GM19043 (cell line): ENCODE data around the gene ACAP2.
A peak's percentile ranks its signal among the peaks of the same experiment; 100 is the strongest.
"Not testable (repeated sequence)": the region's sequence is repeated elsewhere in the genome, so short reads cannot be mapped to it uniquely, and the experiment has no call there.

Experiments
- ATAC-seq: cut with Tn5 transposase; IDR thresholded peaks from one replicate; pipeline ENCODE4 v1.9.1; 2021; ENCODE audit warnings: low read depth; ENCODE audit not compliant: unreplicated experiment

The ACAP2 gene

DNA sequence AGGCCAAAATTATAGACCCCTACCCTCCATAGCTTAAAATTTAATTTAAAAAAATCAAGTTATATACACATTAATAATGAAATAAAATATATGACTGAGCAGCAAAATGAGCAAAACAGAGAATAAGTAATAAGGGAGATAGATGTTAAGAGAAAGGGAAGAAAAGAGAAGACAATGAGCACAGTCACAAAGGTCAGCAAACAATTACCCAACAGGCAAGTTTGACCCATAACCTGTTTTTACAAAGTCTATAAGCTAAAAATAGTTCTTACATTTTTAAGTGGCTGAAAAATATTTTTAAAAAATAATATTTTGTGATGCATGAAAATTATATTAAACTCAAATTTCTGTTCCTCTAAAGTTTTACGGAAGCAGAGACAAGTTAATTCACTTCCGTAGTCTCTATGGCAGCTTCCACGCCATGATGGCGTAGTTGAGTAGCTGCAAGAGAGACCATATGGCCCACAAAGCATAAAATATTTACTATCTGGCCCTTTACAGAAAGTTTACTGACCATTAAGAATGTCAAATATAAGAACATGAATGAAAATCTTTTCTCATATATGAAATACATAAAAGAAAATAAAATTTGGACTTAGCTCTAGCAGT is 47.5 kb downstream of the ACAP2 start:
- ATAC-seq, result no peak

DNA sequence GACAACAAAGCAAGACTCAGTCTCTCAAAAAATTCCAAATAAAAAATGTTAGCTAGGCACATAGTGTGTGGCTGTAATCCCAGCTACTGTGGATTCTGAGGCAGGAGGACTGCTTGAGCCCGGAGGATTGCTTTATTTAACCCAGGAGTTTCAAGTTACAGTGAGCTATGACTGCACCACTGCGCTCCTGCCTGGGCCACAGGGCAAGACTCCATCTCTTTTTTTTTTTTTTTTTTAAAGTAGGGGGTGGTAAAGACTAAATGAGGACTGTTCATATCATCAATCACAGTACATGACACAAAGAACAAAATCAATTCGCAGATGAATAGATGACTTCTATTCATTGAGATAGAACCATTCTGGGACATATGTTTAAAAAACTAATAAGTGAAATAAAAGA is 48.1 kb downstream of the ACAP2 start:
- no peak for ATAC-seq

- ATAC-seq, result peak; percentile 72
These were observed 48.8 kb downstream of the ACAP2 start for GRCh38 chr3:195394024-195394423.

DNA sequence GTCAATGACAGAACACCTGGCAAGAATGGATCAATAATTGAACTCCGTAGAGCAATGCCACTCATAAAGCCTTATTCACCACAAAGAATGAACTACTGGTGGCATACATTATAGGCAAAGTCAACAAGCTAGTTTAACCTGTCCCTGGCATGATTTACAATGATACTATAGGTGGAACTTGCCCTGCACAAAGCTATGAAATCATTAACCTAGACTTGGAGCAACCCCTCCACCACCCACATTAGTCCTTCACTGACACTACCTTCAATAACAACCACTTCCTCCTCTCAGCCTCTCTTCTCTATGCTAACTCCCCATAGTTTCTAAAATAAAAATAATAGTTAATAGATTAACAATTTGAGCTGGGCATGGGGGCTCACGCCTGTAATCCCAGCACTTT is 54.4 kb downstream of the ACAP2 start:
- ATAC-seq, result no peak

- no peak for ATAC-seq
These were observed 56.1 kb downstream of the ACAP2 start for GRCh38 chr3:195386739-195387138.

DNA sequence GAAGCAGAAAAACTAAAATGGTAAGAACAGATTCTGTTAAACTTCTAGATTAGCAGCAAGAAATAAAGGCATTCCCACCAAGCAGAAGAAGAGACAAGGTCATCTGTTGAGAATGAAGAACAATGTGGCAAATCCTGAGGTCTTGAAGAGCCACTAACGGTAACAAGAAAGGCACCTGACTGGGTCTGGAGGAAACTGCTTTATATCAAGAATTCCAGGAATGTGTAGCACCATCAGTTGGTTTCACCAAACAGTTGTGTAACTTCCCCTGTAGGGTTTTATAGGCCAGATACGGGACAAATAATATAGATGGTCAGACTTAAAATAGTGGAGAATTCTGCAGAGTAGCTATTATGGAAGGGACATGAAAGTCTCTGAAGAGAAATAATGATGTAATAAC is 57.3 kb downstream of the ACAP2 start:
- ATAC-seq, result no peak

- ATAC-seq, result no peak
These were observed 57.9 kb downstream of the ACAP2 start for GRCh38 chr3:195384952-195385351.

DNA sequence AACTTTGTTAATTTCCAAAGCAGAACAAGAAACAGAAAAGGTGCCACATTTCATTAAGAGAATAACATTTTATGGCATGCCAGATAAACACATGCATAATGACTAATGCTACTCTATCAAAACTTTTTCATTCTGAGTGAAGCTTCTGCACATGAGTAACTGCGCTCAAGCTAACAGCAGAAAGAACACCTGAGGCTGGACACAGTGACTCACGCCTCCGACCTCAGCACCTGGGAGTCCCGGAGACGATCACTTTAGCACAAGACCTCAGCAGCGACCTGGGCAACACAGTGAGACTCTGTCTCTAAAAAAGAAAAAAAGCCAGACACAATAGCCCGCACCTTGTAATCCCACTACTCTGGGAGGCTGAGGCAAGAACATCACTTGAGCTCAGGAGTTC is 70.6 kb downstream of the ACAP2 start:
- no peak for ATAC-seq

GRCh38 chr3:195366200-195366925 is 76.5 kb downstream of the ACAP2 start:
- no peak for ATAC-seq

DNA sequence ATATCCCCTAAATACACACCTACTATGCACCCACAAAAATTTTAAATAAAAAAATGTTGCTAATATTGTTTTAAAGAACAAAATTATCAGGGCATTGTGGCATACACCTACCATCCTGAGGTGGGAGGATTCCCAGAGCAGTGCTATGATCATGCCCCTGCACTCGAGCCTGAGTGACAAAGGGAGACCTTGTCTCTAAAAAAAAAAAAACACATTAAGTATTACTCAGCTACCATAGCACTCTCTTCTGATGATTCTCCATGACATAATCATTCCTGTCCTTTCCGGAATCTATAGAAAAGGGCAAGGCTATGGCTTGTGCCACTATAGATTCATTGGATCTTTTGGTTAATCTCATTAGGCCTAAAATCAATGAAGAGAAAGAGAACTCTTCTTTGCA is 77.4 kb downstream of the ACAP2 start:
- no peak for ATAC-seq

GRCh38 chr3:195357797-195358196 is 85.0 kb downstream of the ACAP2 start:
- ATAC-seq, result not testable (repeated sequence)

DNA sequence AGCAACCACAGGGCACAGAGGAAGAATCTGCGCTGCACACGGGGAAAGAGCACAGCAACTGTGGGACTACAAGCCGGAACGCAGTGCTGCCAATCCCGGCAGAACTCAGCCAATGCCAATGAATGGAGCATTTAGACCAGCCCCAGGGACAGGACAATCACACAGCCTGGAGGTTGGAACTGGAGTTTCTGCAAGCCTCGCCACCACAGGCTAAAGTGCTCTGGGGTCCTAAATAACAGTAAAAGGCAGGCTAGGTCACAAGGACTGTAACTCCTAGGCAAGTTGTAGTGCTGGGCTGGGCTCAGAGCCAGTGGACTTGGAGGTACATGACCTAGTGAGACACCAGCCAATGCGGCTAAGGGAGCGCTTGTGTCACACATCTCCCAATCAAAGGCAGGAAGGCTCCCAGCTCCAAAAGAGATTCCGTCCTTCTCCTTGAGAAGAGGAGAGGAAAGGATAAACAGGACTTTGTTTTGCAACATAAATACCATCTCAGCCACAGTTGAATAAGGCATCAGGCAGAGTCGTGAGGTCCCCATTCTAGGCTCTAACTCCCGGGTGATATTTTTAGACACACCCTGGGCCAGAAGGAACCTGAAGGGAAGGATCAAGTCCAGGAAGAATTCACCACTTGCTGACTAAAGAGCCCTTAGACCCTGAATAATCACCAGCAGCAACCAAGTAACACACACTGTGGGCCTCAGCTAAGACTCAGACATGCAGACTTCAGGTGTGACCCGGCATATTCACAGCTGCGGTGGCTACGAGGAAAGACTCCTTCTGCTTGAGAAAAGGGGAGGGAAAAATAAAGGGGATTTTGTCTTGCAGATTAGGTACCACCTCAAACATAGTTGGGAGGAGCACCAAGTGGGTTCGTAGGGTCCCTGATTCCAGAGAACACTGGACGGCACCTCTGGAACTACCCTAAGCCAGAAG is 86.4 kb downstream of the ACAP2 start:
- ATAC-seq, result no peak

DNA sequence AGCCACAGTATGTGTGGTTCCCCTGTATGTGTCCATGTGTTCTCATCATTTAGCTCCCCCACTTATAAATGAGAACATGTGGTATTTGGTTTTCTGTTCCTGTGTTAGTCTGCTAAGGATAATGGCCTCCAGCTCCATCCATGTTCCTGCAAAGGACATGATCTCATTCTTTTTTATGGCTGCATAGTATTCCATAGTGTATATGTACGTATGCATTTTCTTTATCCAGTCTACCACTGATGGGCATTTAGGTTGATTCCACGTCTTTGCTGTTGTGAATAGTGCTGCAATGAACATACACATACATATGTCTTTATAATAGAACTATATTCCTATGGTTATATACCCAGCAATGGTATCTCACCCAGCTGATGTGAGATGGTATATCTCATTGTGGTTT is 88.8 kb downstream of the ACAP2 start:
- not testable (repeated sequence) for ATAC-seq

DNA sequence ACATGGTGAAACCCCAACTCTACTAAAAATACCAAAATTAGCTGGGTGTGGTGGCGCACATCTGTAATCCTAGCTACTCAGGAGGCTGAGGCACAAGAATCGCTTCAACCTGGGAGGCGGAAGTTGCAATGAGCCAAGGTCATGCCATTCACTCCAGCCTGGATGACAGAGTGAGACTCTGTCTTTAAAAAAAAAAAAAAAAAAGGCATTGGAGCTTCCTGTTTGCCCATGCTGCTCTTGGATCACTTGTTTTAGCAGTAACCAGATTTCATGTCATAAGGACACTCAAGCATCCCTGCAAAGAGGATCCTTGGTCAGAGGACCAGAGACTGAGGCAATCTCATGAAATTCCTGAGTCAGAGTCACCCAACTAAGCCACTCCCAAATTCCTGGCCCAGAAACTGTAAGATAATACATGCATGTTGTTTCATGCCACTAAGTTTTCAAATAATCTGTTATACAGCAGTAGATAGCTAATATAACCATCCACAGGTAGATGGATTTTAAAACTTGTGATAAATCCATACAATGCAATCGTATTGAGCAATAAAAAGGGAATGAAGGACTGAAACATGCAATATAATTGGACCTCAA is 89.8 kb downstream of the ACAP2 start:
- ATAC-seq, result no peak

DNA sequence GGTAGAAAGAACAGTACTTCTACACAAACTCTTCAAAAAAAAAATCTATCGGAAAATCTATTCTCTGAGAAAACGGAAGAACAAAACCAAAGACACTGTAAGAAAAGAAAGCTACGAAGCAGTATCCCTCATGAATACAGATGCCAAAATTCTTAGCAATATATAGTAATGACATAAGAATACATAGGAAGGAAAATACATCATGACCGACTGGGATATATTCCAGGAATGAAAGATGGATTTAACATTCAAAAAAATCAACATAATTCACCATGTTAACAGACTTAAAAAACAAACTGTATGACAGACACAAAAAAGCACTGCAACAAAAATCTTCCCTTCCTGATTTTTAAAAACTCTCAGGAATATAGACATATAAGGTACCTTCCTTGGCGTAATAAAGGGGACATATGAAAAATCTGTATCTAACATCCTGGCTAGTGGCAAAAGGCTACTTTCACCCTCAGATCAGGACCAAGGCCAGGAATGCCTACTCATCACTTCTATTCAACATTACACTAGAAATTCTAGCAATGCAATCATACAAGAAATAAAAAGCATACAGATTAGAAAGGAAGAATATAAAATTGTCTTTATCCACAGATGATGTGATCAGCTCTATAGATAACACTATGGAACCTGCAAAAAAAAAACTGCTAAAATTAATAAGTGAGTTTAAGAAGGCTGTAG is 94.2 kb downstream of the ACAP2 start:
- no peak for ATAC-seq

GRCh38 chr3:195337747-195338146 is 105.1 kb downstream of the ACAP2 start:
- ATAC-seq, result no peak

GRCh38 chr3:195334967-195335366 is 107.9 kb downstream of the ACAP2 start:
- no peak for ATAC-seq

DNA sequence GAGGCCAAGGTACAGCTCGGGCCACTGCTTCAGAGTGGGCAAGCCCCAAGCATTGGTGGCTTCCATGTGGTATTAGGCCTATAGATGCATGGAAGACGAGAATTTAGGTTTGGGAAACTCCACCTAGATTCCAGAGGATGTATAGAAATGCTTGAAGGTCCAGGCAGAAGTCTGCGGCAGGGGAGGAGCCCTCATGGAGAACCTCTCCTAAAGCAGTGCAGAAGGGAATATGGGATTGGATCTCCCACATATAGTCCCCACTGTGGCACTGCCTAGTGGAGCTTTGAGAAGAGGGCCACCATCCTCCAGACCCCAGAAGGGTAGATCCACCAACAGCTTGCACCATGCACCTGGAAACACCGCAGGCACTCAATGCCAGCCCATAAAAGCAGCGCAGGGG is 123.8 kb downstream of the ACAP2 start:
- no peak for ATAC-seq

DNA sequence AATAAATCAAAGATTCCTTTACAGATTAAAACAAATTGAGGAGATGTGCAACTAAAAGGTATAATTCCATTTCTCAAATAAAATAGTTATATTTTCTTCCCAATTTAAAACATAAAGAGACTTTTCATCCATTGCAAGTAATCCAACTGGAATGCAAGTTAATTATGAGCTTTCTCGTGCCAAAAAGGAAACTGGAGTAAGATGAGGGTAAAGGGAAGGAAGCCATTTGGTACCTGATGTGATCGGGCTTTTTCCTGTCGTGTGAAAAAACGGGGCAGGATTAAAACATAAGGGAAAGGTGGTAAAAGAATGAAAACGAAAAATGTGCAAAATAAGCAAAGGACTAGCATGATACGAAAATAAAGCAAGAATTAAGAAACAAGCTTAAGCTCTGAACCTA is 130.1 kb downstream of the ACAP2 start:
- no peak for ATAC-seq

GRCh38 chr3:195307711-195308110 is 135.1 kb downstream of the ACAP2 start:
- ATAC-seq, result no peak
